HG03280 (cell line): ENCODE results near the gene AS3MT.
"Not testable (repeated sequence)": the region's sequence is repeated elsewhere in the genome, so short reads cannot be mapped to it uniquely, and the experiment has no call there.

Experiments used
- ATAC-seq: cut with Tn5 transposase; IDR thresholded peaks from one replicate; pipeline ENCODE4 v1.9.1; 2021; ENCODE audit warnings: mild to moderate bottlenecking, moderate library complexity; ENCODE audit not compliant: unreplicated experiment

The AS3MT gene

GRCh38 chr10:102869258-102870198 is at the start of gene AS3MT:
Gene AS3MT, plus strand, starts transcription at chr10:102869470. Its CDS starts 123 bp downstream, at chr10:102869593.
- no peak for ATAC-seq

- ATAC-seq = not testable (repeated sequence)
Observed at GRCh38 chr10:102820008-102820407, 49.3 kb upstream of the AS3MT start.

GRCh38 chr10:102822222-102822621 is 47.0 kb upstream of the AS3MT start:
- no peak for ATAC-seq

GRCh38 chr10:102824664-102825063 is 44.6 kb upstream of the AS3MT start:
- ATAC-seq = no peak

GRCh38 chr10:102826148-102826796 is 43.0 kb upstream of the AS3MT start:
- no peak for ATAC-seq

- no peak for ATAC-seq
Observed at GRCh38 chr10:102827597-102827975, 41.7 kb upstream of the AS3MT start.

- no peak for ATAC-seq
Observed at GRCh38 chr10:102831322-102832071, 37.8 kb upstream of the AS3MT start.

GRCh38 chr10:102832248-102832647 is 37.0 kb upstream of the AS3MT start:
- ATAC-seq = no peak

GRCh38 chr10:102832987-102833386 is 36.3 kb upstream of the AS3MT start:
- ATAC-seq = no peak

GRCh38 chr10:102834143-102834542 is 35.1 kb upstream of the AS3MT start:
- no peak for ATAC-seq

- ATAC-seq = no peak
Observed at GRCh38 chr10:102835007-102835482, 34.2 kb upstream of the AS3MT start.

- ATAC-seq = no peak
Observed at GRCh38 chr10:102837230-102837721, 32.0 kb upstream of the AS3MT start, which contains the start of gene CYP17A1. Gene CYP17A1, minus strand, starts transcription at chr10:102837413. Its CDS starts 52 bp downstream, at chr10:102837361.

- not testable (repeated sequence) for ATAC-seq
Observed at GRCh38 chr10:102838276-102838927, 30.9 kb upstream of the AS3MT start.

- ATAC-seq = no peak
Observed at GRCh38 chr10:102841827-102842345, 27.4 kb upstream of the AS3MT start.

- ATAC-seq = not testable (repeated sequence)
Observed at GRCh38 chr10:102843139-102843538, 26.1 kb upstream of the AS3MT start.

- ATAC-seq = not testable (repeated sequence)
Observed at GRCh38 chr10:102844190-102844776, 25.0 kb upstream of the AS3MT start.

- no peak for ATAC-seq
Observed at GRCh38 chr10:102845352-102845902, 23.8 kb upstream of the AS3MT start.

- no peak for ATAC-seq
Observed at GRCh38 chr10:102850025-102850518, 19.2 kb upstream of the AS3MT start.

GRCh38 chr10:102853237-102853636 is 16.0 kb upstream of the AS3MT start:
- ATAC-seq = not testable (repeated sequence)
